Measurements from ENCODE around the gene CCDC192.
"Not testable (repeated sequence)": the region's sequence is repeated elsewhere in the genome, so short reads cannot be mapped to it uniquely, and the experiment has no call there.

The CCDC192 gene

DNA sequence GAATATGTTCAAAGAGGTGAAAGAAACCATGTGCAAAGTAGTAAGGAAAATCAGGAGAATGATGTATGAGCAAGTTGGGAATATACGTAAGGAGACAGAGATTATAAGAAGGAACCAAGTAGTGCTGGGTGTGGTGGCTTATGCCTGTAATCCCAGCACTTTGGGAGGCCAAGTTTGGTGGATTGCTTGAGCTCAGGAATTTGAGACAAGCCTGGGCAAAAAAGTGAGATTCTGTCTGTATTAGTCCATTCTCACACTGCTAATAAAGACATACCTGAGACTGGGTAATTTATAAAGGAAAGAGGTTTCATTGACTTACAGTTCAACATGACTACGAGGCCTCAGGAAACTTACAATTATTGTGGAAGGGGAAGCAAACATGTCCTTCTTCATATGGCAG lies 88.7 kb downstream of the CCDC192 start:
- not testable (repeated sequence) for H3K36me3 ChIP-seq (ENCODE audit: control insufficient read depth, insufficient read depth, low read length); H3K4me1 ChIP-seq (ENCODE audit: control insufficient read depth, insufficient read depth, low read length, poor library complexity, severe bottlenecking); H3K4me3 ChIP-seq (ENCODE audit: extremely low read depth, insufficient read depth, low read length, poor library complexity, severe bottlenecking); H3K27ac ChIP-seq (ENCODE audit: low read depth, low read length, severe bottlenecking); H3K9me3 ChIP-seq (ENCODE audit: control insufficient read depth, low read length)
- WGBS, 2 experiments (ENCODE audit: insufficient coverage in 2 of 2): 90 to 100% methylated on average over 1 to 2 of the region's 2 CpGs

DNA sequence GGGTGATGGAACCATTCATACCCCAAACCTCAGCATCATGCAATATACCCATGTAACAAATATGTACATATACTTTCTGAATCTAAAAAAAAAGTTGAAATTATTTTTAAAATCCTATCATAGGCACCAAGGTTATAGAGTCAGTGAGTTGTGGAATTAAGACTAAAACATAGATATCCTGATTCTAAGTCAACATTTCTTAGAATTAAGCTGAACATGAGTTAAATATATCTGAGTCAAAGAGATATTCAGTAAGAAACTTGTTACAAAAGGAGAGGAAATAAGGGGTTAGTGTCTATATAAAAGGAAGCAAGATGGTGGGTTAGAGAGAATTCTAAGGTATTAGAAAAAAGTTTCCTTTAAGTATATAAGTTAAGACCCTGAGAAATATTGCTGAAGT lies 89.9 kb downstream of the CCDC192 start:
- H3K4me3 ChIP-seq (ENCODE audit: extremely low read depth, insufficient read depth, low read length, poor library complexity, severe bottlenecking): no peak overlapping the region
- H3K36me3 ChIP-seq (ENCODE audit: control insufficient read depth, insufficient read depth, low read length): no peaks in the 10 kb centered on the region
- no peaks in the 10 kb centered on the region for H3K4me1 ChIP-seq (ENCODE audit: control insufficient read depth, insufficient read depth, low read length, poor library complexity, severe bottlenecking)
- H3K9me3 ChIP-seq (ENCODE audit: control insufficient read depth, low read length): peaks cover 3% of the 10 kb centered on the region
- no peak overlapping the region for H3K27ac ChIP-seq (ENCODE audit: low read depth, low read length, severe bottlenecking)

DNA sequence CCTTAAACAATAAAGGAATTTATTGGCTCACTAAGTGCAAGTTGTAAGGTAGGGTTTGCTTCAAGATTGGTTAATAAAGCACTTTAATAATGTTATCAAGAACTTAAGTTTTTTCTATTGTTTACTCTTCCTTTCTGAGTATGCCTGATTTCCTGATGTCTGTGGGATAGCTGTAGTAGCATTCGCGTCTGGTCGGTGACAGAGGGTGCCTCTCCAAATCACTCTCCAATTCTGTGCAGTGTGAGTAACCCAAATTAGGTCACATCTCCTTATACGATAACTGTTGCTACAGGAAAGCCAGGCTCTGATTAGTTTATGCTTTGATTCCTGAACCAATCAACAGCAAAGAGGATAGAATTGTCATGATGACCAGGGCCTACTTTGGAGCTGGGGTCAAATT lies 90.7 kb downstream of the CCDC192 start:
- WGBS, 2 experiments (ENCODE audit: insufficient coverage in 2 of 2): 93% methylated on average over 4 of the region's 4 CpGs; no CpG with 5 or more reads in 1 of the 2 experiments
- Histone ChIP-seq H3K4me1 (ENCODE audit: control insufficient read depth, insufficient read depth, low read length, poor library complexity, severe bottlenecking) (no peaks in the 10 kb centered on the region), H3K4me3 (ENCODE audit: extremely low read depth, insufficient read depth, low read length, poor library complexity, severe bottlenecking) (no peak overlapping the region), H3K9me3 (ENCODE audit: control insufficient read depth, low read length) (peaks cover 3% of the 10 kb centered on the region), H3K27ac (ENCODE audit: low read depth, low read length, severe bottlenecking) (no peak overlapping the region), H3K36me3 (ENCODE audit: control insufficient read depth, insufficient read depth, low read length) (no peaks in the 10 kb centered on the region)

DNA sequence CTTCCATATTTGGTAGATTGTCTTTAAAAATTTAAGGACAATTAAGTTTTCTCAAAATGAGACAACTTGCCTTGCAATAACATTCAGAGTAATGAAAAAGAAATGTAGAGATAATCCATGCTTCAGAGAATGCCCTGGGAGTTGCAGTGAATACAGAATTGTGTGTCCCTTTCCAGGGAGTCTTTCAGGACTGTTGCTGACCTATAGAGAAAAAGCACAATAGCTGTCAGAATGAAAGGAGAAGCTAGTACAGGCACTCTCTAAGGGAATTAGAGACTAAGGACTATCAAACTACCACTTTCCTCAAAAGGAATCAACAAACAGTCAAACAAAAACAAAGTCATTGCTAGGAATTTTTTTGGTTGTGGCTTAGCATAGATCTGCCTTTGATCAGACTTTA lies 93.0 kb downstream of the CCDC192 start:
- no peaks in the 10 kb centered on the region for H3K4me1 ChIP-seq (ENCODE audit: control insufficient read depth, insufficient read depth, low read length, poor library complexity, severe bottlenecking)
- no peak overlapping the region for H3K27ac ChIP-seq (ENCODE audit: low read depth, low read length, severe bottlenecking)
- no peaks in the 10 kb centered on the region for H3K9me3 ChIP-seq (ENCODE audit: control insufficient read depth, low read length)
- H3K4me3 ChIP-seq (ENCODE audit: extremely low read depth, insufficient read depth, low read length, poor library complexity, severe bottlenecking): no peak overlapping the region
- H3K36me3 ChIP-seq (ENCODE audit: control insufficient read depth, insufficient read depth, low read length): no peaks in the 10 kb centered on the region

DNA sequence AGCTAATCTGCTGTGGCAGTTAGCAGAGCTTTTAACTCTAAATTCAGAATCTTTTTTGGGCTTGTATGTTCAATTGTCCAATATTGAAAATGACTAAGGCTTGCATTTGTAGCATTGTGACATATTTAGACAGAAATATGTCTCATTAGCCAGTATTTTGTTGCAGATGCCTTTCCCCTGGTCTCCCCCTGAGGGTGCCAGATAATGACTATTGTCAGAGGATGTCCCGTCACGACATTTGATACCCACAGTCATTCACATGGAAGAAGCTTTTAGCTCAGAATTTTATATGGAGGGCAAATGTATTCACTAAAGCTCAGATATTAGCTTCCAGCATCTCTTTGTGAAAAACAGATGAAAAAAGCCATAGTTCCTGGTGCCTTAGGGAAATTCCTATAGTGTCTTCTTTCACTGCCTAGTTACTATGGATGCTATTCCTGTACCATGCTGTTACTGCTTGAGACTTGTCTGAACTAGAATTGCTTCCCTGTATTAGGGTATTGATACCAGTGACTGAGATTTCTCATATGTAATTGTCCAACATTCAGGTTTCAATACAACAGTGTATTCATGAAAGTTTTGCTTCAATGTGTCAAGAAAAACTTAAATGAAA lies 96.2 kb downstream of the CCDC192 start:
- no peak overlapping the region for H3K27ac ChIP-seq (ENCODE audit: low read depth, low read length, severe bottlenecking)
- no peaks in the 10 kb centered on the region for H3K9me3 ChIP-seq (ENCODE audit: control insufficient read depth, low read length)
- H3K4me1 ChIP-seq (ENCODE audit: control insufficient read depth, insufficient read depth, low read length, poor library complexity, severe bottlenecking): no peaks in the 10 kb centered on the region
- WGBS, 2 experiments (ENCODE audit: insufficient coverage in 2 of 2): no CpG with 5 or more reads among the region's 2 CpGs
- H3K36me3 ChIP-seq (ENCODE audit: control insufficient read depth, insufficient read depth, low read length): no peaks in the 10 kb centered on the region
- no peak overlapping the region for H3K4me3 ChIP-seq (ENCODE audit: extremely low read depth, insufficient read depth, low read length, poor library complexity, severe bottlenecking)

DNA sequence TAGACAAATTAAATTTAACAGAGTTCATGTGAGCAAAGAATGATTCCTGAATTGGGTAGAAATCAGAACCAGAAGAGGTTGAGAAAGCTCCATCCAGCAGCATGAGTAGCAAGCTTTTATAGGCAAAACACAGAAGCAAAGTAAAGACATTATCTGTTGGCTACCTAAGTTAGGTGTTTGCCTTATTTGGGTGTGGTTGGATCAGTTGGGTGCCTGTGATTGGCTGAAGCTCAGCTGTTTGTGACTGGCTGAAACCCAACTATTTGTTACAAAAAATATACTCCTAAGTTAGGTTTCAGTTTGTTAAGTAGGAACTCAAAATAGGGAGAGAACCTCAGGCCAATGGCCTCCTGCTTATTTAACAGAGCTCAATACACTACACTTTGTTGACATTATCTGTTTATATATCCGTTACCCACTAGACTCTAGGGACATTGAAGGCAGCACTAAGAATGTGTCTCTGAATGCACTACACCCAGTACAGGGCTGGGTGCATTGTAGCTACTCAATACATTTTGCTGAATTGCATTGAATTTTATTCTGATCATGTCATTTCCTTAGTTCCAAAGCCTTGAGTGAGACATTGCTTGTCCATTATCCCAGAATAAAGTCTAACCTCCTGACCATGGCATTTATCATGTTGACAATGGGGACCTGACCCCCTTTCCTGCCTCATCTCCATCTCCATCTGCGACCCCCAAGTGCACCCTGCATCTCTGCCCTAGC lies 98.7 kb downstream of the CCDC192 start:
- Histone ChIP-seq H3K4me1 (ENCODE audit: control insufficient read depth, insufficient read depth, low read length, poor library complexity, severe bottlenecking) (no peaks in the 10 kb centered on the region), H3K9me3 (ENCODE audit: control insufficient read depth, low read length) (no peaks in the 10 kb centered on the region), H3K4me3 (ENCODE audit: extremely low read depth, insufficient read depth, low read length, poor library complexity, severe bottlenecking) (no peak overlapping the region), H3K27ac (ENCODE audit: low read depth, low read length, severe bottlenecking) (peak overlapping the region; percentile 60), H3K36me3 (ENCODE audit: control insufficient read depth, insufficient read depth, low read length) (no peaks in the 10 kb centered on the region)
- 92 to 100% methylated on average over 1 of the region's 2 CpGs for WGBS, 2 experiments (ENCODE audit: insufficient coverage in 2 of 2)

DNA sequence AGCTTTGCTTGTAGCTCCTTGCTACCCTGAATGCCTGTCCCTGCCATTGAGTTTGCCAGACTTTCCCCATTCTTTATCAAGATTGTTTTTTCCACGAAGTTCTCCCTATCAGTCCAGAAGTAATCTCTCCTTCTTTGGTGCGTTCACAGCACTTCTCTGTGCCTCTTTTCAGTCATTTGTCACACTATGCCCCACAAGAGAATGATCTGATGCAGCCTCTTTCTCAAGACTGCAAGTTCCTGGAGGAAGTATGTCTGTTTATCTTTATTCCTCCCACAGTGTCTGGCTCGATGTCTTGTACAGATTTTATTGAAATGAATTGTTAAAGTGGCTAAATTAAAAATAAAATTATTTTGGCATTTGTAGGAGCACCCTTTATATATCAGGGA lies 99.3 kb downstream of the CCDC192 start:
- WGBS, 2 experiments (ENCODE audit: insufficient coverage in 2 of 2): 75 to 100% methylated on average over 1 to 2 of the region's 3 CpGs
- H3K36me3 ChIP-seq (ENCODE audit: control insufficient read depth, insufficient read depth, low read length): no peaks in the 10 kb centered on the region
- H3K4me3 ChIP-seq (ENCODE audit: extremely low read depth, insufficient read depth, low read length, poor library complexity, severe bottlenecking): no peak overlapping the region
- H3K27ac ChIP-seq (ENCODE audit: low read depth, low read length, severe bottlenecking): peak overlapping the region; percentile 60
- no peaks in the 10 kb centered on the region for H3K9me3 ChIP-seq (ENCODE audit: control insufficient read depth, low read length)
- no peaks in the 10 kb centered on the region for H3K4me1 ChIP-seq (ENCODE audit: control insufficient read depth, insufficient read depth, low read length, poor library complexity, severe bottlenecking)

DNA sequence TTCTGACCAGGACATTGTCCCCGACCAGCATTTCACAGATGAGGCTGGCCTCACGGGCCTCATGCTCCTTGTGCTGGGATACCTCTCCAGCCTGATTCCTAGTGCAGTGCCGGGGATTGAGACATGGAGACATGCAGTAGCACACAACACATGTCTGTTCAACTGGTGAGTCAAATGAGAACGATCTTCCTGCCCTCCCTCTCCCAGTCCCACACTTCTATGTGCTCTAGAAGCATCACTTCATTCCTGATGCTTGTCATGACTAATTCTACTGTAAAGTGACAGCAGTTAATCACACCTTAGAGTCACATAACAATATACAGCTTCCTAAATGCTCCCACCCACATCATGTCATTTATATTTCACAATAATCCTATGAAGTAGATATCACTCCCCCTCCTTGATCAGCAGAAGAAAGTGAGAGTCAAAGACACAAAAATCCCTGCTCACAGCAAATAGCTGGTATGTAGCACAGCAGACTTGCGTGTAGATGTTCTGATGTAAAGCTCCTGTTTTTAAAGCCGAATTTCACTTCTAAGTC lies 101.8 kb downstream of the CCDC192 start:
- no peaks in the 10 kb centered on the region for H3K4me1 ChIP-seq (ENCODE audit: control insufficient read depth, insufficient read depth, low read length, poor library complexity, severe bottlenecking)
- H3K36me3 ChIP-seq (ENCODE audit: control insufficient read depth, insufficient read depth, low read length): no peaks in the 10 kb centered on the region
- no peak overlapping the region for H3K27ac ChIP-seq (ENCODE audit: low read depth, low read length, severe bottlenecking)
- H3K4me3 ChIP-seq (ENCODE audit: extremely low read depth, insufficient read depth, low read length, poor library complexity, severe bottlenecking): no peak overlapping the region
- H3K9me3 ChIP-seq (ENCODE audit: control insufficient read depth, low read length): no peaks in the 10 kb centered on the region
- WGBS, 2 experiments (ENCODE audit: insufficient coverage in 2 of 2): 69 to 70% methylated on average over 4 to 5 of the region's 6 CpGs

DNA sequence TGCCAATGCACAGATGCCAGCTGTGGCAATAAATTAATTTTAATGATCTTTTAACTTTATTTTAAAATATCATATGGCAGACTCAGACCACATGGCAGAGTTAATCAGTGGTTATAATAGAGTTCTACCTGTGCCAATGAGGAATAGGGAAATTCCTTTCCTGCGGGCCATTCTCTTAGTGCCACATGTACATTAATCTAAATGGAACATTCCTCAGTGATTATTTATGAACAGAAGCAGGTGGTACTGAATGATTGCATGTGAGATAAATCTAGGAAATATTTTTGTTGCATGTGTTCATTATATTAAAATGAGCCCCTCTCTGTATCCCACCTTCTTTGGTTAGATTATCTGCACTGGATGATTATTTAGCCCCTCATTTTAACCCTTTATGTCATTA lies 102.3 kb downstream of the CCDC192 start:
- WGBS, 2 experiments (ENCODE audit: insufficient coverage in 2 of 2): 83% methylated on average over 1 of the region's 1 CpG; no CpG with 5 or more reads in 1 of the 2 experiments
- no peaks in the 10 kb centered on the region for H3K4me1 ChIP-seq (ENCODE audit: control insufficient read depth, insufficient read depth, low read length, poor library complexity, severe bottlenecking)
- H3K27ac ChIP-seq (ENCODE audit: low read depth, low read length, severe bottlenecking): no peak overlapping the region
- no peaks in the 10 kb centered on the region for H3K36me3 ChIP-seq (ENCODE audit: control insufficient read depth, insufficient read depth, low read length)
- no peak overlapping the region for H3K4me3 ChIP-seq (ENCODE audit: extremely low read depth, insufficient read depth, low read length, poor library complexity, severe bottlenecking)
- no peaks in the 10 kb centered on the region for H3K9me3 ChIP-seq (ENCODE audit: control insufficient read depth, low read length)

DNA sequence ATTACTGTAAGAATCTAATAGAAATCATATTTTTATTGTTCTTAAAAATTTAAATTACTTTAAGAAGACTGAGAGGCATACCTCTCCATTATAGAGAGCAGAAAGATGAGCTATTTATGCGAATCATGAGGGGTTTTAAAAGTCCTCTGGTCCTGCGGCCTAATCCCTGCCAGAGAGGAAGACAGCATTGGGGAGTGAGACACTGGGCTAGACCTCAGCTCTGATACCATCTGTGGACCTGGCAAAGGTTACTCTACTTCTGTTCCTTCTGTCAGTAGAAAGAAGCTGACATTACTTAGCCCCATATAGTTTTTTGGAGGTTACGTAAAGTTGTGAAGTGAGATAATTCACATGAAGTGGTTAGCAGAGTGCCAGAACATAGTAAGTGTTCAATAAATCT lies 103.6 kb downstream of the CCDC192 start:
- Histone ChIP-seq H3K27ac (ENCODE audit: low read depth, low read length, severe bottlenecking) (no peak overlapping the region), H3K4me3 (ENCODE audit: extremely low read depth, insufficient read depth, low read length, poor library complexity, severe bottlenecking) (no peak overlapping the region)
- WGBS, 2 experiments (ENCODE audit: insufficient coverage in 2 of 2): 97 to 100% methylated on average over 2 of the region's 3 CpGs

DNA sequence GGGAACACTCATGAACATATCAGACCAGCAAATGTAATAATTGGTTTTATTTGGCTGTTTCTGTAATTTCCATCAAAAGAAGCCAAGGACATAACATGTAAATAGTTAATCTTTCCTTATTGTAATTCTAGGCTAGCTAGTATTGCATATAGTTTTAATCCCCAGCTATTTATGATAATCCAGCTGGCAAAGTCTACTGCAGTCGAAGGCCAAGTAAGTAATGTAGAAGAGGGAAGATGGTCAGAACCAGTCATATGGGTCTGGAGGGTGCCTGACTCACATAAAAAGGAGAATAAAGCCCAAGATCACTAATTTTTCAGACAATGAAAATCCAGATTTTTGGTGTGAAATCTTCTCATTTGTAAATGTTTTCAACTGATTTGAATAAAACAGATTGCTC lies 106.3 kb downstream of the CCDC192 start:
- no peaks in the 10 kb centered on the region for H3K9me3 ChIP-seq (ENCODE audit: control insufficient read depth, low read length)
- peaks cover 3% of the 10 kb centered on the region for H3K4me1 ChIP-seq (ENCODE audit: control insufficient read depth, insufficient read depth, low read length, poor library complexity, severe bottlenecking)
- no CpG with 5 or more reads among the region's 1 CpG for WGBS, 2 experiments (ENCODE audit: insufficient coverage in 2 of 2)
- no peak overlapping the region for H3K4me3 ChIP-seq (ENCODE audit: extremely low read depth, insufficient read depth, low read length, poor library complexity, severe bottlenecking)
- no peak overlapping the region for H3K27ac ChIP-seq (ENCODE audit: low read depth, low read length, severe bottlenecking)
- no peaks in the 10 kb centered on the region for H3K36me3 ChIP-seq (ENCODE audit: control insufficient read depth, insufficient read depth, low read length)

More for the DNA sequence above, 103.6 kb downstream of the CCDC192 start:
- no peaks in the 10 kb centered on the region for H3K36me3 ChIP-seq (ENCODE audit: control insufficient read depth, insufficient read depth, low read length)
- no peaks in the 10 kb centered on the region for H3K4me1 ChIP-seq (ENCODE audit: control insufficient read depth, insufficient read depth, low read length, poor library complexity, severe bottlenecking)
- no peaks in the 10 kb centered on the region for H3K9me3 ChIP-seq (ENCODE audit: control insufficient read depth, low read length)

Measured in mesodermal cell (in vitro differentiated cells).